Astrocyte of the hippocampus (primary cell): Measurements from ENCODE around the gene RAPGEF2.
"Not testable (repeated sequence)": the region's sequence is repeated elsewhere in the genome, so short reads cannot be mapped to it uniquely, and the experiment has no call there.

ENCODE experiments used
- DNase-seq: peaks from one replicate; pipeline ENCODE4 v3.0.0; 2011; ENCODE audit warnings: low read depth, low spot score

RAPGEF2 gene

DNA sequence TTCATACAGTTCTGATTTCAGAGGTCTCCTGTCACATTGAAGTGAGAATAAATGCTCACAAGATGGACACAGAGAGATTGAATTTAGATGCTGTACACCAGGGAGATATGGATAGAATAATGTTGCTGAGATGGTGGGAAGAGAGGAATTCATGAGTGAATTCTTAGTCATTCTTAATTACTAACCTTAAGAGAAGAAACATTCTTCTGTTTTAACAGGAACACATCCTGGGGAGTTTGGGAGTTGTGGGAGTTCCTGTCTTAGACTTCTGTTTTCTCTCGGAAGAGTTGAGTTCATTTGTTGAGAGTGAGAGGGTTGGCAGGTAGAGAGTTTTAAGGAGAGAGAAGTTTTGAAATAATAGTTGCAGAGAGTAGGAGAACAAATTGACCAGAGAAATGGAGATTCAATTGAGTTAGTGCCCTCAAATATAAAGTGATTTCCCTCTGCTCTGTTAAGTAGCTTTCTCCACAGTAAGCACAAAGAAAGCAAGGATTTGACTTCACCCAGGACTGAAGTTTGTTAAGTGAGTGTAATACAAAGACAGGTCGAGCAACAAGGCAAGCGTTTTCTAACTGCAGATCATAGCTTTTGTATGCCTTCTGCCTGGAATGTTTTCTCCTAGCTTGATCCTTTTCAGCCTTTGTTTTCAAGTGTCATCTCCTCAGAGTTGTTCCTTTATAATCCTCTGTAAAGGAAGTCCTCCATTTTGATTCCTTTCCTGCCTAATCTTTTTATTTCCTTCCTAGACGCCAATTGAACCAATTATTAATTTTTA, 205.9 kb downstream of the RAPGEF2 start:
- peak; percentile 42 for DNase-seq

- DNase-seq = no peak
Observed at GRCh38 chr4:159312236-159312635, 209.4 kb downstream of the RAPGEF2 start.

DNA sequence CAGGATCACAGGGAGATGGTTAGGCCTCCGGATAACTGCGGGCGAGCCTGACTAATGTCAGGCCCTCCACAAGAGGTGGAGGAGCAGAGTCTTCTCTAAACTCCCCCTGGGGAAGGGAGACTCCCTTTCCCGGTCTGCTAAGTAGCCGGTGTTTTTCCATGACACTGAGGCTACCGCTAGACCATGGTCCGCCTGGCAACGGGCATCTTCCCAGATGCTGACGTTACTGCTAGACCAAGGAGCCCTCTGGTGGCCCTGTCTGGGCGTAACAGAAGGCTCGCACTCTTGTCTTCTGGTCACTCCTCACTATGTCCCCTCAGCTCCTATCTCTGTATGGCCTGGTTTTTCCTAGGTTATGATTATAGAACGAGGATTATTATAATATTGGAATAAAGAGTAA, 213.0 kb downstream of the RAPGEF2 start:
- DNase-seq = not testable (repeated sequence)

DNA sequence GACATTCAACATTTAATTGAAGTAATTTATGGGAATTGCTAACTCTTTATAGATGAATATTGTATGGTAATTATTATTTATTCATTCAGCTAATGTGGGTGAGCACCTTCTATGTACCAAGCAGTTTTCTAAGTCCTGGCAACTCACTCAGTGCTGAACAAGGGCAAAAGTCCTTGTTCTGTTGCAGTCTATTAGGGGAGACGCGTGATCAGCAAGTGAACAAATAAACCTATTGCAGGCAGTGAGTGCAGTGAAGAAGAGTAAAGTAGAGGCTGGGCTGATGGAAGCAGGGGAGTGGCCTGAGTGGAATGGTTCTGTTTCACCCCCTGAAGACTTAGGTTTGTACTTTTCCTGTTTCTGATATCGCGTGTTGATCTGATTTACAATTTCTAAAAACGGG, 214.3 kb downstream of the RAPGEF2 start:
- no peak for DNase-seq

- no peak for DNase-seq
Observed at GRCh38 chr4:159319027-159319426, 216.1 kb downstream of the RAPGEF2 start.

GRCh38 chr4:159326480-159326879, 223.6 kb downstream of the RAPGEF2 start:
- DNase-seq = no peak

- no peak for DNase-seq
Observed at GRCh38 chr4:159328766-159329165, 225.9 kb downstream of the RAPGEF2 start.

GRCh38 chr4:159334461-159334860, 231.6 kb downstream of the RAPGEF2 start:
- no peak for DNase-seq

DNA sequence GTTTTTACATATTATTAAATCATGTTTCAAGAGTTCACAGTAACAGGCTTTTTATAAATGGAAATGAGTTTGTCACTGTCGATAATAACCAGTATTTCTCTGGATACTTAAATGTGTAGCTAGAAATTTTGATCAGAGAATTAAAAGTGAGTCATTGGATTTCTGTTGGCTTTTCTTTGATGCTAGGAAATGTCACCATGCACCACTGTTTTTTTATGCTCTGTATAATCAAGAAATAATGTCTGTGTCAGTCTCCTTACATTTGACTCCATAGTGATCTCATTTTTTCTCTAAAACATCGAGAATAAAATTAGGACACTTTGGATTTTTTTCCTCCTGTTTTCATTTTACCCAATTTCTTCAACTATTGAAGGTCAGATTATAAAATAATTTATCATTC, 234.2 kb downstream of the RAPGEF2 start:
- DNase-seq = peak; percentile 6

DNA sequence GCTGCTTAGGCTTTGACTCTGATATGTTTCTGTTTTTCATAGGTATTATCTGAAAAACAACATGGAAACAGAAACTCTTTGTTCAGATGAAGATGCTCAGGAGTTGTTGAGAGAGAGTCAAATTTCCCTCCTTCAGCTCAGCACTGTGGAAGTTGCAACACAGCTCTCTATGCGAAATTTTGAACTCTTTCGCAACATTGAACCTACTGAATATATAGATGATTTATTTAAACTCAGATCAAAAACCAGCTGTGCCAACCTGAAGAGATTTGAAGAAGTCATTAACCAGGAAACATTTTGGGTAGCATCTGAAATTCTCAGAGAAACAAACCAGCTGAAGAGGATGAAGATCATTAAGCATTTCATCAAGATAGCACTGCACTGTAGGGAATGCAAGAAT, 238.6 kb downstream of the RAPGEF2 start:
- DNase-seq = no peak

DNA sequence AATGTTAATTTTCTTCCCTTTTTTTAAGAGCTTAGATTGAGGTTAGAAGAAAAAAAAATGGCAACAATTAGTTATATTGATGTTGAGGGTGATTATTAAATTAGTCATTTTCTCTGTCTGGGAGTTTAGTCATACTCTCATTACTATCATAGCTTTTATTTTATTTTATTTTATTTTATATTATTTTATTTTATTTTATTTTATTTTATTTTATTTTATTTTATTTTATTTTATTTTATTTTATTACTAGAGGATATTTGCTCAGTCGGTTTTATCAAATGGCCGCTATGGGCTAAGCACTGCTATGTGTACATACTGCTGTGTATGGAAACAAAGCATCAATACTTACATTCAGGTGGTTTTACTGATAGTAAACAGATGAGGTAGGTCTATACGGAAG, 239.5 kb downstream of the RAPGEF2 start:
- no peak for DNase-seq

GRCh38 chr4:159343116-159343515, 240.2 kb downstream of the RAPGEF2 start:
- no peak for DNase-seq

GRCh38 chr4:159344877-159345276, 242.0 kb downstream of the RAPGEF2 start:
- no peak for DNase-seq

GRCh38 chr4:159346681-159347080, 243.8 kb downstream of the RAPGEF2 start:
- DNase-seq = no peak

DNA sequence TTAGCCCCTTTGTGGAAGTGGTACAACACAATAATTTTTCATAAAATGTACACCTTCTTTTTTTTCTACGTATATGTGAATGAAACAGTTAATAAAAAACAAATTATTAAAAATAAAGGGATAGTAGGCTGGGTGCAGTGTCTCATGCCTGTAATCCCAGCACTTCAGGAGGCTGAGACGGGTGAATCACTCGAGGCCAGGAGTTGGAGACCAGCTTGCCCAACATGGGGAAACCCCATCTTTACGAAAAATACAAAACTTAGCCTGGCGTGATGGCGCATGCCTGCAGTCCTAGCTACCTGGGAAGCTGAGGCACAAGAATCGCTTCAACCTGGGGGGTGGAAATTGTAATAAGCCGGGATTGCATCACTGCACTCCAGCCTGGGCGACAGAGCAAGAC, 244.9 kb downstream of the RAPGEF2 start:
- DNase-seq = no peak

GRCh38 chr4:159349332-159349731, 246.5 kb downstream of the RAPGEF2 start:
- no peak for DNase-seq

DNA sequence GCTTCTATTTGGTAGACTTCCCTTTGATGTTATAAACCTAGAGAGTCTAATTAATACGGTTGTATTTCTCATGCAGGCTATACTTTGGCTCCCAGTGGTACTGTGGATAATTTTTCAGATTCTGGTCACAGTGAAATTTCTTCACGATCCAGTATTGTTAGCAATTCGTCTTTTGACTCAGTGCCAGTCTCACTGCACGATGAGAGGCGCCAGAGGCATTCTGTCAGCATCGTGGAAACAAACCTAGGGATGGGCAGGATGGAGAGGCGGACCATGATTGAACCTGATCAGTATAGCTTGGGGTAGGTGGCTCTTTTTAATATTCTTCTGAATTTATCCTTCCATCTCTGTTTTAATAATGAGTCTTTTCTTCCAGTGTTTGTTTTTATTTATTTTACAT, 249.7 kb downstream of the RAPGEF2 start:
- DNase-seq = no peak

DNA sequence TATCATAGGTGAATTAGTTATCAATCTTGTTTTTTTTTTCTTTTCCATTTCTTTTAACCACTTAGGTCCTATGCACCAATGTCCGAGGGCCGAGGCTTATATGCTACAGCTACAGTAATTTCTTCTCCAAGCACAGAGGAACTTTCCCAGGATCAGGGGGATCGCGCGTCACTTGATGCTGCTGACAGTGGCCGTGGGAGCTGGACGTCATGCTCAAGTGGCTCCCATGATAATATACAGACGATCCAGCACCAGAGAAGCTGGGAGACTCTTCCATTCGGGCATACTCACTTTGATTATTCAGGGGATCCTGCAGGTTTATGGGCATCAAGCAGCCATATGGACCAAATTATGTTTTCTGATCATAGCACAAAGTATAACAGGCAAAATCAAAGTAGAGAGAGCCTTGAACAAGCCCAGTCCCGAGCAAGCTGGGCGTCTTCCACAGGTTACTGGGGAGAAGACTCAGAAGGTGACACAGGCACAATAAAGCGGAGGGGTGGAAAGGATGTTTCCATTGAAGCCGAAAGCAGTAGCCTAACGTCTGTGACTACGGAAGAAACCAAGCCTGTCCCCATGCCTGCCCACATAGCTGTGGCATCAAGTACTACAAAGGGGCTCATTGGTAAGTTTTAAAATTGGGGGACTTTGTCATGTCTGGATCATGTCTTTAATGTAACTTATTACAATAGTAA, 250.7 kb downstream of the RAPGEF2 start:
- no peak for DNase-seq

GRCh38 chr4:159355466-159355865, 252.6 kb downstream of the RAPGEF2 start:
- DNase-seq = no peak

DNA sequence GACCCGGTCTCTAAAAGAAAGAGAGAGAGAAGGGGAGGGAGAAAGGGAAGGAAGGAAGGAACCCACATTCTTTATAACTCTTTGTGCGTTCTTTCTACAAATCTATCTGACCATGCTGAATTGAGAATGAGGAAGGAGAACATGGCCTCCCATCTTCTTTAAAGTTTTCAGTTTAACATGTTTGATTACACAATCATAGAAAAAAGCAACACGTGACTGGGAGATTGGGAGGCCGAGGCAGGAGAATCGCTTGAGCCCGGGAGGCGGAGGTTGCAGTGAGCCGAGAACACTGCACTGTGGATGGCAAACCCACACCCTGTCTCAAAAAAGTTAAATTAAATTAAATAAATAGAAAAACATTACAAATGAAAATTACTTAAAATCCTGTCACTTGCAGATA, 254.5 kb downstream of the RAPGEF2 start:
- DNase-seq = no peak

- DNase-seq = peak; percentile 73
Observed at GRCh38 chr4:159358226-159358625, 255.3 kb downstream of the RAPGEF2 start.

DNA sequence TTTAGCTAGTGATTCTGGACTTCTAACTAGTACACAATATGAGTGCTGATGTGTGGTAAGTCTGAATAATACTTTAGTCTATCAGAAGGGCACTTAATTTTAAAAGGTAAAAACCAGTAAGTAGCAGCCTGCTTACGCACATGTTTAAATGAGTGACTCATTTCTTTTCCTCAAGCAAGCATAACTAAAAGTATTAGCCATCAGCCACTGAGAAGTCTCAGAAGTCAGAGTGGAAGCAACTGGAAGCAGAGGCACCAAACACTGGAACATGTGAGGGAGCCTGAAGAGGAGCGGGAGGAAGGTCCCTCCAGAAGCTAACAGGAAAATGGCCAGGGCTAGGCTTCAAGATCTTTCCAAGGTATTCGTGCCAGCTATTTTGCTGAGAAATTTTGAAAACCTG, 257.7 kb downstream of the RAPGEF2 start:
- DNase-seq = peak; percentile 79

DNA sequence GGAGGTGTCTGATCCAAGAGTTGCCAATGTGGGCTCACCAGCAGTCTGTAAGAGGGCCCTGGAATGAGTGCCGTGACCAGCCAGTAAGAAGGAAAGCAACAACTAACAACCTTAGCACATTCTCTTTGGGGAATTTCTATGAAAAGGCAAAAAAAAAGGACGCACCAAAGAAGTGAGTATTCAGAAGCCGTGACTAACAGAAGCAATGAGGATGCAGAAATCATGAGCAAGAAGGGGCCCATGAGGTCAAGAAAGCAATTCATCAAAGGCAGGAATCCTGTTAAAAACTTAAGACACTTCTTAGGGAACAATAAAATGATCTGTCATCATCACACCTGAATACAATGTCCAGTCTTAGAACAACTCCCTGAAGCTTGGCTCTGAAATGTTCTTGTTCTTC, 260.5 kb downstream of the RAPGEF2 start:
- no peak for DNase-seq
